ENCODE data around the gene RELCH.

The RELCH gene

GRCh38 chr18:62200121-62200914 lies 13.3 kb downstream of the RELCH start:
- no peak for DNase-seq (ENCODE audit: low read depth)
- no peak overlapping the region for H3K4me3 ChIP-seq (ENCODE audit: low read length)
- no peak for TF ChIP-seq CTCF (conservative IDR thresholded peaks at IDR 0.05; ENCODE audit: low read depth, low read length)

- DNase-seq (ENCODE audit: low read depth) = no peak
- TF ChIP-seq CTCF (conservative IDR thresholded peaks at IDR 0.05; ENCODE audit: low read depth, low read length) = no peak
- H3K4me3 ChIP-seq (ENCODE audit: low read length) = no peak overlapping the region
Observed at GRCh38 chr18:62201870-62202269, 14.8 kb downstream of the RELCH start.

GRCh38 chr18:62205824-62206223 lies 18.8 kb downstream of the RELCH start:
- DNase-seq (ENCODE audit: low read depth) = no peak
- TF ChIP-seq CTCF (conservative IDR thresholded peaks at IDR 0.05; ENCODE audit: low read depth, low read length) = no peak
- H3K4me3 ChIP-seq (ENCODE audit: low read length) = no peak overlapping the region

- no peak for DNase-seq (ENCODE audit: low read depth)
- no peak overlapping the region for H3K4me3 ChIP-seq (ENCODE audit: low read length)
- no peak for TF ChIP-seq CTCF (conservative IDR thresholded peaks at IDR 0.05; ENCODE audit: low read depth, low read length)
Observed at GRCh38 chr18:62206593-62206992, 19.5 kb downstream of the RELCH start.

GRCh38 chr18:62209046-62209445 lies 22.0 kb downstream of the RELCH start:
- no peak for DNase-seq (ENCODE audit: low read depth)
- TF ChIP-seq CTCF (conservative IDR thresholded peaks at IDR 0.05; ENCODE audit: low read depth, low read length) = no peak
- no peak overlapping the region for H3K4me3 ChIP-seq (ENCODE audit: low read length)

- no peak for DNase-seq (ENCODE audit: low read depth)
- H3K4me3 ChIP-seq (ENCODE audit: low read length) = no peak overlapping the region
- no peak for TF ChIP-seq CTCF (conservative IDR thresholded peaks at IDR 0.05; ENCODE audit: low read depth, low read length)
Observed at GRCh38 chr18:62210138-62210537, 23.1 kb downstream of the RELCH start.

- H3K4me3 ChIP-seq (ENCODE audit: low read length) = no peak overlapping the region
- TF ChIP-seq CTCF (conservative IDR thresholded peaks at IDR 0.05; ENCODE audit: low read depth, low read length) = no peak
- no peak for DNase-seq (ENCODE audit: low read depth)
Observed at GRCh38 chr18:62211325-62211828, 24.3 kb downstream of the RELCH start.
